AG04449 (cell line): ENCODE results near the gene TMEM218.

Experiments
- CTCF ChIA-PET: fragments of 350-600 bp; formaldehyde crosslinking; extraction: SDS; loops from one replicate; lab custom pipeline; 2021; ENCODE audit warnings: antibody characterized with exemption; lab: Yijun Ruan, JAX
- POLR2A ChIA-PET: fragments of 400-600, 350-600 bp; formaldehyde crosslinking; extraction: SDS; loops from one replicate; lab custom pipeline; 2020; ENCODE audit warnings: antibody characterized with exemption, inconsistent platforms; lab: Yijun Ruan, JAX
- DNase-seq: peaks from one replicate; pipeline ENCODE4 v3.0.0-alpha.2; 2010; ENCODE audit warnings: low read depth, low spot score
- H3K4me3 ChIP-seq: 2 replicates; pipeline ENCODE4 v1.5.1; 2011; ENCODE audit warnings: low read depth, mild to moderate bottlenecking, control low read depth, low read length
- TF ChIP-seq, protein P1 (sequence below): IDR thresholded peaks from one replicate; pipeline ENCODE4 v1.5.1; 2011; ENCODE audit warnings: mild to moderate bottlenecking, moderate library complexity, low read length, control low read depth, inconsistent platforms; ENCODE audit not compliant: insufficient read depth; ENCODE audit errors: missing control alignments

Gene TMEM218

DNA sequence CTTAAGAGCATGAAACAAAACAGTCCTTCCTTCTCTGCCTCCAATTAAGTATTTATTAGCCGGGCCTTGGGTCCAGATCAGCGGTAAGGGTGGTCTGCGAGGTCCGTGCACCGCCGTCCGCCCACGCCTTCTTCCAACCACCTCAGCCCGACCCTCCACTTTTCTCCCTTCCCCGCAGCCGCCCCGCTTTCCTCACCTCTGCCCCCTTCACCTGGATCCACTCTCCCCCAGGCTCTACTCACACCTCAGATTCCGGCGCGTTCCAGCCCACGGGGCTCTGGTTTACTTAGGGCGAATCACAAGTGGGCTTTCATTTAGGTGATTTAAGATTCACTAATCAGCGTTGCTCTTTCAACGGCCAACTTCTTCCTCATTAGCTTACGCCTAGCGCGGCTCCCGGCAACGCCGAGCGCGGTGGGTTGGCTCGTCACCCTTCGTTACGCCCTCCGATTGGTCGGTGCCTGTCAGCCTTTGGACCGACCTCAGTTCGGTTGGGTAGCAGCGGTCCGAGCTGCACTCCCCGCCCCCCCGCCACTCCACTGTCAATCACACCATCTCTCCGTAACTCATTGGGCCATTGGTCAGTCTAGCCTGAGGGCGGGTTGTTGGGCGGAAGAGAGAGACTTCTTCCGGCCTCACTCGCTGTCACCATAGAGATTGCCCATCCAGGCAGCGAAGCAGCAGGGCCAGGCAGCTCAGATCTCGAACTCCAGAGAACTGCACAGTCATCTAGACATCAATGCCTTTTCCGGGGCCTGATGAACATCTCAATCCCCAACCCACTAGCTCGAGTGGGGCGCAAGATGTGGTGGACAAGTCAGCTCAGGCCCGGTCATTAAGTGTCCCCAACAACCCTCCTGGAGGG, at the start of gene TMEM218:
Gene TMEM218, minus strand, starts transcription at position 284 of the 865 bp plus-strand sequence. CDS start 9,385 bp downstream, outside the sequence.
- peak; percentile 94 for DNase-seq
- CTCF ChIA-PET = interaction anchor here (0.6 to 6.2 kb wide), 14 partner anchors 9 to 324 kb away, joined by 3 to 39 read pairs (median 6); no protein-coding TSS in a partner anchor
- H3K4me3 ChIP-seq = peak within 1 kb of the TSS; percentile 87
- TF ChIP-seq, protein P1, sequence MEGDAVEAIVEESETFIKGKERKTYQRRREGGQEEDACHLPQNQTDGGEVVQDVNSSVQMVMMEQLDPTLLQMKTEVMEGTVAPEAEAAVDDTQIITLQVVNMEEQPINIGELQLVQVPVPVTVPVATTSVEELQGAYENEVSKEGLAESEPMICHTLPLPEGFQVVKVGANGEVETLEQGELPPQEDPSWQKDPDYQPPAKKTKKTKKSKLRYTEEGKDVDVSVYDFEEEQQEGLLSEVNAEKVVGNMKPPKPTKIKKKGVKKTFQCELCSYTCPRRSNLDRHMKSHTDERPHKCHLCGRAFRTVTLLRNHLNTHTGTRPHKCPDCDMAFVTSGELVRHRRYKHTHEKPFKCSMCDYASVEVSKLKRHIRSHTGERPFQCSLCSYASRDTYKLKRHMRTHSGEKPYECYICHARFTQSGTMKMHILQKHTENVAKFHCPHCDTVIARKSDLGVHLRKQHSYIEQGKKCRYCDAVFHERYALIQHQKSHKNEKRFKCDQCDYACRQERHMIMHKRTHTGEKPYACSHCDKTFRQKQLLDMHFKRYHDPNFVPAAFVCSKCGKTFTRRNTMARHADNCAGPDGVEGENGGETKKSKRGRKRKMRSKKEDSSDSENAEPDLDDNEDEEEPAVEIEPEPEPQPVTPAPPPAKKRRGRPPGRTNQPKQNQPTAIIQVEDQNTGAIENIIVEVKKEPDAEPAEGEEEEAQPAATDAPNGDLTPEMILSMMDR = no peak
- POLR2A ChIA-PET = interaction anchor here (0.6 to 1.4 kb wide), 5 partner anchors 12 to 258 kb away, joined by 3 to 4 read pairs (median 3); no protein-coding TSS in a partner anchor

DNA sequence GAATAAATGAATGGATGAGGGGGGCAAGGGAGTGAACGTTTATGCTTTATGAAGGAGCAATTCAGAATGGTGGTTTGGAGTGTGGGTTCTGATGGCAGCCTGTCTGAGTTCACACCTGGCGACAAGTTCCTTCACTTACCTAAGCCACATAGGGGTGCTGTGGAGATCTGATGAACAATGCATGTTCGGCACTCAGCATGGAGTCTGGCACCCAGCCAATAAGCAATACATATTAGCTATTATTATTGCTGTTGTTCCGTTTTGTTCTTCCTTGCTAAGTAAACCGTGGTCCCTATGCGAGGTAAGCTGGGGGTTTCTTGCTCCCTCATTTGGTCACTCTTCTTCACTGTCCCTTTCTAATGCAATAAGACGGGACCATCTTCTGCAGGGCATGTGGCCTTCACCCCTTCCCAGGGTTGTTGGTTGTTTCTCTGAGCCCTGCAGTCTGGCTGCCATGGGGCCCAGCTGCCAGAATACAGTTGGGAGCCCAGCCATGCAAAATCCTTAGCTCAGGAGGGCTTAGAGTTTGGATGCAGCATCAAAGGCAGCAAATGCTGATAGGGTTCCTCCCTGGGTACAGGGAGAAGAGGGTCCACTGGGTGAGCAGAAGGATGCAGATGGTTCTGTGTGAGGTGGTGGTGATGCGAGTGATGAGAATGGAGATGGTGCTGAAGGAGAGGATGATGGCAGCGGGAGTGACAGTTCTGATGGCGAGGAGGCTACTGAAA, 46.7 kb upstream of the TMEM218 start:
- DNase-seq = no peak
- CTCF ChIA-PET = interaction anchor here (5.4 to 7.2 kb wide), 2 partner anchors 16 to 188 kb away, joined by 30 to 52 read pairs; no protein-coding TSS in a partner anchor
- H3K4me3 ChIP-seq = no peak overlapping the region
- TF ChIP-seq, protein P1 = no peak
- POLR2A ChIA-PET = no interaction called here

DNA sequence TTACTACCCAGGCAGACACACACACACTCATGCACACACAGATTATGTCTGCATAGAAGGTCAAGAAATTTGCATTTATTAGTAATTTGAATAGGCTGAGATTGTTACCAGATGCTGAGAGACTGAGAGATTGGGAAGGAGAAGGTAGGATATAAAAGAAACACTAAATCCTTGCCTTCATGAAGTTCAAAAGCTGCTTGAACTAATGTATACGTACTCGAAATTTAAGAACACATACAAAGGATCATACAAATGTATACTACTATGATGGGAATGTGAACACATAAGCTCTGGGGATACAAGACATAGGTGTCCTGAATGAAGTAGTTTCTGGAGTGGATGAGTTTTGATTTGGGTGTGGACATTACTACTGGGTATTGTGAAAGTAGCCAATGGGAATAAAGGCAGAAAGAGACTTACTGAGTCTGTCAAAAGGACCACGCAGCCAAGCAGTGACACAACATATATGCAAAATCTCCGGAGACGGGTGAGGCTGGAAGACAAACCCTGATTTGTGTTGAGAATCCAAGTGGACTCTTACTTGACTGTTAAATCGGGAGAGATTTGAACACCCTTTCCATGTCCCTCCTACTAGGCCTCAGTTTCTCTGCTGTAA, 45.8 kb upstream of the TMEM218 start:
- TF ChIP-seq, protein P1 = no peak
- POLR2A ChIA-PET = no interaction called here
- no peak overlapping the region for H3K4me3 ChIP-seq
- DNase-seq = no peak
- CTCF ChIA-PET = interaction anchor here (5.4 to 7.2 kb wide), 2 partner anchors 15 to 189 kb away, joined by 30 to 52 read pairs; no protein-coding TSS in a partner anchor

DNA sequence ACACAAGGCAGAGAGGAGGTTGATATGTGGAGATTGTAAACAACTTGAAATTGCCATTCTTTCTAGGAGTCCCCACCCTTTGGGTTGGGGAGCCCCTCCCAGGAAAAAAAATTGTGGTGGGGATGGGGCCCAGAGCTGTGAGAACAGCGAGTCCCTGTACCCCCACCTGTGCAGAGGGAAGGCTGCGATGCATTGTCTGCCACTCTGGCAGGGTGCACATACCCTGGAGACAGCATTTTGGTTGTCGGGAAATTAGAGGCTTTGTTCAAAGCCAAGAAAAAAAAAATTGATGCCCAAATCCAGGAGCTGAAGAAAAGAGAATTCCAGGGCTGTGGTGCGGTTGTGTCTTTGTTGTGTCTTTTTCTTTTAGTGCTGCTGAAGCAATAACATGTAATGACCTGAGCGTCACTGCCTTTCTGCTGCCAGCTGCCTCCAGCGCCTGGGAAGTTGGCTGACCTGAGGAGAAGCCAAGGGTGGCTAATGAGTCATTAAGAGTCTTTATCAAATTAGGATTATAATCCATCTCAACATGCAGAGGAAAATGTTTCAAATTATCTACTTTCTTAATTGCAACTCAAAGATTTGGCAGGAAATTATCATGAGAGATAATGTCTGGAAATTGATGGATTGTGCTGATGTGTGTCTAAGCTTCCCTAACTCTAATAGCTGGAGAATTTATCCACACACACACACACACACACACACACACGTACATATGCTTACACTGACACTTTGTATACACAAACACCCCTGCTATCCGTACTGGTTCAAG, 45.1 kb upstream of the TMEM218 start:
- CTCF ChIA-PET = interaction anchor here (5.4 to 7.2 kb wide), 2 partner anchors 14 to 189 kb away, joined by 30 to 52 read pairs; no protein-coding TSS in a partner anchor
- TF ChIP-seq, protein P1 = no peak
- POLR2A ChIA-PET = no interaction called here
- H3K4me3 ChIP-seq = no peak overlapping the region
- no peak for DNase-seq

DNA sequence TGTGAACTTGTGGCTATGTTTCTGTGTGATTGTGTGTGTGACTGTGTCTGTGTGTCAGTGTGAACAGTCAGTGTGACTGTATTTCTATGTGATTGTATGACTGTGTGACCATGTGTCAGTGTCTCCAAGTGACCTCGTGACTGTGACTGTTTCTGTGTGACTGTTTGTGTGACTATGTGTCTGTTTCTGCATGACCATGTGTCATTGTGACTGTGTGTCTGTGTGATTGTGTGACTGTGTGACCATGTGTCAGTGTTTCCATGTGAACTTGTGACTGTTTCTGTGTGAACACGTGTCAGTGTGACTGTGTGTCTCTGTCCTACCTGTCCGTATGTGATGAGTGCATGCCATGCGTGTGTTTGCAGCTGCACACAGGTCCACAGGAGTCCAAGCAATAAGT, 44.3 kb upstream of the TMEM218 start:
- CTCF ChIA-PET = interaction anchor here (7.2 kb wide), 1 partner anchor 13 kb away, joined by 52 read pairs; no protein-coding TSS in a partner anchor
- no peak overlapping the region for H3K4me3 ChIP-seq
- no peak for DNase-seq
- TF ChIP-seq, protein P1 = no peak
- POLR2A ChIA-PET = no interaction called here
